Measurements from ENCODE around the gene MTHFS.
"Not testable (repeated sequence)": the region's sequence is repeated elsewhere in the genome, so short reads cannot be mapped to it uniquely, and the experiment has no call there.

Gene MTHFS

DNA sequence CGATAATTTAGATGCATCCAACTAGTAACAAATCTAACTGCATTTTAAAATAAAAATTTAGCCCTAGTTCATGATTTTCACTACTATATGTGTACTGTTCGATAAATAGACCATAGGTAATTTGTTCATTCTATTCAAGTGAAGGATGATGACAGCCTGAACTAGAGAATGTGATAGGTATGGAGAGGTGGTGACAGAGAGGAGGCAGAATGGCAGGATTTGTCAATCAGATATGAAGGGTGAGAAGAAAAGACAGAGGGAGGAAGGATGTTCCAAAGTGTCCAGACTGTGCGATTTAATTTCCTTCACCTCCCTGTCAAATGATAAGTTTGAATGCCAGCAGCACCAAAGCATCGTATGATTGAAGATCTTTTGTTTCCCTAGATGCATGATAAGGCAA is 42.6 kb upstream of the MTHFS start:
- Histone ChIP-seq H3K27me3 (ENCODE audit: insufficient read depth, low read depth) (no peaks in the 10 kb centered on the region), H3K36me3 (ENCODE audit: insufficient read depth) (no peaks in the 10 kb centered on the region), H4K20me1 (ENCODE audit: insufficient read depth) (no peaks in the 10 kb centered on the region), H3K4me2 (no peak overlapping the region), H3K9ac (no peak overlapping the region), H3K4me1 (ENCODE audit: low read depth, poor library complexity, severe bottlenecking) (no peaks in the 10 kb centered on the region), H2AFZ (ENCODE audit: low read depth) (no peak overlapping the region), H3K79me2 (ENCODE audit: insufficient read depth, low read depth) (no peaks in the 10 kb centered on the region), H3K27ac (no peak overlapping the region), H3K4me3 (IDR thresholded peaks at IDR 0.05; ENCODE audit: insufficient read depth, low read depth, low read length) (no peak overlapping the region)
- TF ChIP-seq, protein P1, sequence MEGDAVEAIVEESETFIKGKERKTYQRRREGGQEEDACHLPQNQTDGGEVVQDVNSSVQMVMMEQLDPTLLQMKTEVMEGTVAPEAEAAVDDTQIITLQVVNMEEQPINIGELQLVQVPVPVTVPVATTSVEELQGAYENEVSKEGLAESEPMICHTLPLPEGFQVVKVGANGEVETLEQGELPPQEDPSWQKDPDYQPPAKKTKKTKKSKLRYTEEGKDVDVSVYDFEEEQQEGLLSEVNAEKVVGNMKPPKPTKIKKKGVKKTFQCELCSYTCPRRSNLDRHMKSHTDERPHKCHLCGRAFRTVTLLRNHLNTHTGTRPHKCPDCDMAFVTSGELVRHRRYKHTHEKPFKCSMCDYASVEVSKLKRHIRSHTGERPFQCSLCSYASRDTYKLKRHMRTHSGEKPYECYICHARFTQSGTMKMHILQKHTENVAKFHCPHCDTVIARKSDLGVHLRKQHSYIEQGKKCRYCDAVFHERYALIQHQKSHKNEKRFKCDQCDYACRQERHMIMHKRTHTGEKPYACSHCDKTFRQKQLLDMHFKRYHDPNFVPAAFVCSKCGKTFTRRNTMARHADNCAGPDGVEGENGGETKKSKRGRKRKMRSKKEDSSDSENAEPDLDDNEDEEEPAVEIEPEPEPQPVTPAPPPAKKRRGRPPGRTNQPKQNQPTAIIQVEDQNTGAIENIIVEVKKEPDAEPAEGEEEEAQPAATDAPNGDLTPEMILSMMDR (conservative IDR thresholded peaks at IDR 0.05; ENCODE audit: low read depth, low read length), result no peak

- no peaks in the 10 kb centered on the region for H3K79me2 ChIP-seq (ENCODE audit: insufficient read depth, low read depth)
These were observed 41.3 kb upstream of the MTHFS start for GRCh38 chr15:79938143-79938542.

GRCh38 chr15:79935556-79936201 is 38.9 kb upstream of the MTHFS start:
- not testable (repeated sequence) for H3K36me3 ChIP-seq (ENCODE audit: insufficient read depth); H3K27me3 ChIP-seq (ENCODE audit: insufficient read depth, low read depth); H3K4me2 ChIP-seq; H3K9ac ChIP-seq; H4K20me1 ChIP-seq (ENCODE audit: insufficient read depth); H3K79me2 ChIP-seq (ENCODE audit: insufficient read depth, low read depth); H3K27ac ChIP-seq; H3K4me1 ChIP-seq (ENCODE audit: low read depth, poor library complexity, severe bottlenecking); H2AFZ ChIP-seq (ENCODE audit: low read depth); H3K4me3 ChIP-seq (IDR thresholded peaks at IDR 0.05; ENCODE audit: insufficient read depth, low read depth, low read length)

More at GRCh38 chr15:79938143-79938542, 41.3 kb upstream of the MTHFS start:
- no peak overlapping the region for H3K4me3 ChIP-seq (IDR thresholded peaks at IDR 0.05; ENCODE audit: insufficient read depth, low read depth, low read length)
- H3K27ac ChIP-seq, result no peak overlapping the region
- H2AFZ ChIP-seq (ENCODE audit: low read depth), result no peak overlapping the region
- no peaks in the 10 kb centered on the region for H3K4me1 ChIP-seq (ENCODE audit: low read depth, poor library complexity, severe bottlenecking)
- H3K9ac ChIP-seq, result no peak overlapping the region
- no peaks in the 10 kb centered on the region for H3K27me3 ChIP-seq (ENCODE audit: insufficient read depth, low read depth)
- TF ChIP-seq, protein P1 (conservative IDR thresholded peaks at IDR 0.05; ENCODE audit: low read depth, low read length), result no peak
- no peaks in the 10 kb centered on the region for H4K20me1 ChIP-seq (ENCODE audit: insufficient read depth)
- H3K4me2 ChIP-seq, result no peak overlapping the region
- no peaks in the 10 kb centered on the region for H3K36me3 ChIP-seq (ENCODE audit: insufficient read depth)

- Histone ChIP-seq H3K79me2 (ENCODE audit: insufficient read depth, low read depth) (no peaks in the 10 kb centered on the region), H3K27me3 (ENCODE audit: insufficient read depth, low read depth) (no peaks in the 10 kb centered on the region), H3K27ac (no peak overlapping the region), H3K36me3 (ENCODE audit: insufficient read depth) (no peaks in the 10 kb centered on the region), H3K9ac (no peak overlapping the region), H3K4me1 (ENCODE audit: low read depth, poor library complexity, severe bottlenecking) (no peaks in the 10 kb centered on the region), H3K4me2 (no peak overlapping the region), H4K20me1 (ENCODE audit: insufficient read depth) (no peaks in the 10 kb centered on the region), H3K4me3 (IDR thresholded peaks at IDR 0.05; ENCODE audit: insufficient read depth, low read depth, low read length) (no peak overlapping the region), H2AFZ (ENCODE audit: low read depth) (no peak overlapping the region)
- TF ChIP-seq, protein P1 (conservative IDR thresholded peaks at IDR 0.05; ENCODE audit: low read depth, low read length), result no peak
These were observed 36.4 kb upstream of the MTHFS start for GRCh38 chr15:79933231-79933630.

GRCh38 chr15:79932447-79932846 is 35.6 kb upstream of the MTHFS start:
- H3K79me2 ChIP-seq (ENCODE audit: insufficient read depth, low read depth), result no peaks in the 10 kb centered on the region
- TF ChIP-seq, protein P1 (conservative IDR thresholded peaks at IDR 0.05; ENCODE audit: low read depth, low read length), result no peak
- no peak overlapping the region for H3K27ac ChIP-seq
- no peaks in the 10 kb centered on the region for H3K36me3 ChIP-seq (ENCODE audit: insufficient read depth)
- H3K4me1 ChIP-seq (ENCODE audit: low read depth, poor library complexity, severe bottlenecking), result no peaks in the 10 kb centered on the region
- H3K9ac ChIP-seq, result no peak overlapping the region
- no peak overlapping the region for H3K4me3 ChIP-seq (IDR thresholded peaks at IDR 0.05; ENCODE audit: insufficient read depth, low read depth, low read length)
- H4K20me1 ChIP-seq (ENCODE audit: insufficient read depth), result no peaks in the 10 kb centered on the region
- H2AFZ ChIP-seq (ENCODE audit: low read depth), result no peak overlapping the region
- no peak overlapping the region for H3K4me2 ChIP-seq
- H3K27me3 ChIP-seq (ENCODE audit: insufficient read depth, low read depth), result no peaks in the 10 kb centered on the region
